Hematopoietic multipotent progenitor cell treated with erythropoietin and hydrocortisone succinate and interleukin-3 and kit ligand, for 4 days (in vitro differentiated cells): ENCODE results near the gene TKTL1.
"Not testable (repeated sequence)": the region's sequence is repeated elsewhere in the genome, so short reads cannot be mapped to it uniquely, and the experiment has no call there.

Experiments
- DNase-seq: peaks from one replicate; pipeline ENCODE4 v3.0.0-alpha.2; 2015

Gene TKTL1, protein sequence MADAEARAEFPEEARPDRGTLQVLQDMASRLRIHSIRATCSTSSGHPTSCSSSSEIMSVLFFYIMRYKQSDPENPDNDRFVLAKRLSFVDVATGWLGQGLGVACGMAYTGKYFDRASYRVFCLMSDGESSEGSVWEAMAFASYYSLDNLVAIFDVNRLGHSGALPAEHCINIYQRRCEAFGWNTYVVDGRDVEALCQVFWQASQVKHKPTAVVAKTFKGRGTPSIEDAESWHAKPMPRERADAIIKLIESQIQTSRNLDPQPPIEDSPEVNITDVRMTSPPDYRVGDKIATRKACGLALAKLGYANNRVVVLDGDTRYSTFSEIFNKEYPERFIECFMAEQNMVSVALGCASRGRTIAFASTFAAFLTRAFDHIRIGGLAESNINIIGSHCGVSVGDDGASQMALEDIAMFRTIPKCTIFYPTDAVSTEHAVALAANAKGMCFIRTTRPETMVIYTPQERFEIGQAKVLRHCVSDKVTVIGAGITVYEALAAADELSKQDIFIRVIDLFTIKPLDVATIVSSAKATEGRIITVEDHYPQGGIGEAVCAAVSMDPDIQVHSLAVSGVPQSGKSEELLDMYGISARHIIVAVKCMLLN

GRCh38 chrX:154295664-154296310 is at the start of gene TKTL1:
TKTL1 (plus strand) TSS chrX:154295795; CDS start chrX:154295860, 65 bp downstream.
- DNase-seq: no peak

GRCh38 chrX:154247377-154248045 is 48.1 kb upstream of the TKTL1 start:
- DNase-seq: not testable (repeated sequence)

DNA sequence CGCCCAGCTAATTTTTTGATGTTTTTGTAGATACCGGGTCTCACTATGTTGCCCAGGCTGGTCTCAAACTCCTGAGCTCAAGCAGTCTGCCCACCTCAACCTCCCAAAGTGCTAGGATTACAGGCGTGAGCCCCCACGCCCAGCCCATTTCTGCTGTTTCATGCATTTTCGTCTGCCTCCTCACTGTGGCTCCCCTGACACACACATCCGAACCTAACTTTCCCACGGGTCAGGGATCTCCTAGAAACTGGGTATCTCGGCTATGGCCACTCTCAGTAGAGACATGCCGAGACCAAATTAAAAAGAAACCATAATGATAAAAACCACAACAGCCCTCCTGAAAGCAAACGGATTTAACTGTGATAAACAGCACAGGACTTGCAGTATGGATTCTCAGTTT is 47.5 kb upstream of the TKTL1 start:
- not testable (repeated sequence) for DNase-seq

- not testable (repeated sequence) for DNase-seq
These were observed 38.3 kb upstream of the TKTL1 start, which contains the start of gene OPN1MW3 for GRCh38 chrX:154257282-154257681. OPN1MW3 (plus strand) TSS chrX:154257582; CDS start chrX:154257620, 38 bp downstream.

GRCh38 chrX:154258711-154259110 is 36.9 kb upstream of the TKTL1 start:
- not testable (repeated sequence) for DNase-seq

- not testable (repeated sequence) for DNase-seq
These were observed 32.5 kb upstream of the TKTL1 start for GRCh38 chrX:154263072-154263471.

DNA sequence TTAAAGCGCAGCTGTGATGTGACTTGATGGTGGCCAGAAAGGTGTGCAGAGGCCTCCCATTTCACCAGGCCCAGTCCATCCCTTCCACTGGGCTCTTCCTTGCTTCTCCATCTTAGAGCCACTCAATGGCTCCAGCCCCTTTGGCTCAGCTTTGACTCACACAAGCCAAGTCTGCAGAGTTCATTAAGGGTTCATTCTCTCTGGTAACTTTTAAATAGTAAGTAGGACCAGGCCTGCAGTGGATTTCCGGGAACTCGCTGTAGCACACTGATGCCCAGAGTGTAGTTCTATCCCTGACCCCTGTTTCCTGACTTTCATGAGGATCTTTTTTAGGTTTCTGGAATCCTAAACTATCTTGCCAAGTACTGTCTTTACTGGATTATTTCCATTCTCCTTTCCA is 26.4 kb upstream of the TKTL1 start:
- not testable (repeated sequence) for DNase-seq

DNA sequence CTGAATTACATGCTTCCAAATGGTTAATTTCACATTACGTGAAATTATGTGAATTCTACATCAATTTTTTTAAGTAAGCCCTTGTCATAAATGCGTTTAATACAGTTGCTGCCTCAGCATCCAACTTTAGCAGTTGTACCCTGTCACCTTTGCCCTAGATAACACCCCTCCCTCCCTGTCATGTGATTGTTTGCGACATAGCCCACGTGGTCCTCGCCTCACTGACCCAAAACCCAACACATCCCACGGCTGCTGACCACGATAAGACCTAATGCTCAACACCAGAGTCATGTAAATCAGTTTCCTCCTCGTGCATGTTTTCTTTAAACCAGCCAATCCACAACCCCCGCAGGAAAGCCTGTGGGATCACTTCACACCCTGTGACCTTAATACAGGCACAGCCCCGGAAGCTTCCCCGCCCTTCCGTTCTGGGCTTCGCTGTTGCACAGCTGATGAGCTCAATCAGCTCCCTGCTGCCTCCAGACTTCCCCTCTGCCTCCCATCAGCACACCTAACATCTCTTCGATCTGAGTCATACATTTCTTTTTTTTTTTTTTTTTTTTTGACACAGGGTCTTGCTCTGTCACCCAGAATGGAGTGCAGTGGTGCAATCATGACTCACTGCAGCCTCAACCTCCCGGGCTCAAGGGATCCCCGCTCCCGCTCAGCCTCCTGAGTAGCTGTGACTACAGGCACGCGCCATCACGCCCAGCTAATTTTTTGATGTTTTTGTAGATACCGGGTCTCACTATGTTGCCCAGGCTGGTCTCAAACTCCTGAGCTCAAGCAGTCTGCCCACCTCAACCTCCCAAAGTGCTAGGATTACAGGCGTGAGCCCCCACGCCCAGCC is 10.9 kb upstream of the TKTL1 start:
- not testable (repeated sequence) for DNase-seq

DNA sequence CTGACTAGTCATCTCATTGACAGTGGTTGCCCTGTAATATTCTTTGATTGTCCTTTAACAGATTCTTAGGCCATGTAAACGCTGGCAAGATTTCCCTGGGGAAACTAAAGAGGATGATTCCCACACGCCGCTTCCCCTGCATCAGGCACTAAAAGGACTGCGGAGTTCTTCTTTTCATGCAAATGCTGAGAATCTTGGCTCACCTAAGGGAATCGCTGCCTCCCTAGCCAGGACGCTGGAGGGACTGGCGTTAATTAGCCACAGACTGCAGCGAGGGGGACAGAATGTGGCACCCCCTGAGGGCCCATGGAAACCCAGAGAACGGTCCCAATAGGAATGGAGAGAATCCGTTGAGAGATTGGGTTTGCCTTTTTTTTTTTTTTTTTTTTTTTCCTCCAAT is 9.2 kb upstream of the TKTL1 start:
- DNase-seq: not testable (repeated sequence)

- DNase-seq: no peak
These were observed 612 bp upstream of the TKTL1 start, which contains the start of gene TEX28 for GRCh38 chrX:154294791-154295574. TEX28 (minus strand) TSS chrX:154295124; CDS start chrX:154292117, 3,007 bp downstream.

DNA sequence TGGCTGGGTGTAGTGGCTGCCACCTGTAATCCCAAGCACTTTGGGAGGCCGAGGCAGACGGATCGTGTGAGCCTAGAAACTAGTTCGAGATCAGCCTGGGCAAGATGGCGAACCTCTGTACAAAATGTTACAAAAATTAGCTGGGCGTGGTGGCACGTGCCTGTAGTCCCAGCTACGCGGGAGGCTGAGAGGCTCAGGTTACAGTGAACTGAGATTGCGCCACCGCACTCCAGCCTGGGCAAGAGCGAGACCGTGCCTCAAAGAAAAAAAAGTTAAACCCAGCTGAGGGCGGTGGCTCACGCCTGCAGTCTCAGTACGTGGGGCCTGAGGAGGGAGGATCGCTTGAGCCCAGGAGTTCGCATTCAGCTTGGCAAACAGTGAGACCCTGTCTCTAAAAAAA is 1.1 kb downstream of the TKTL1 start:
- DNase-seq: no peak

DNA sequence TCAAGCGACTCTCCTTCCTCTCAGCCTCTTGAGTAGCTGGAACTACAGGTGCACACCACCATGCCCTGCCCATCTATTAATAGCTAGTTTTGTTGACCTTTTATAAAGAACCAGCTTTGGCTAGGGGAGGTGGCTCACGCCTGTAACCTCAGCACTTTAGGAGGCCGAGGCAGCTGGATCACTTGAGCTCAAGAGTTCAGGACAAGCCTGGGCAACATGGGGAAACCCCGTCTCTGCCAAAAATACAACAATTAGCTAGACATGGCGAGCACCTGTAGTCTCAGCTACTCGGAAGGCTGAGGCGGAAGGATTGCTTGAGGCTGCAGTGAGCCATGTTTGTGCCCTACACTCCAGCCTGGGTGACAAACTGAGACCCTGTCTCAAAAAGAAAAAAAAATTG is 2.7 kb downstream of the TKTL1 start:
- DNase-seq: no peak

DNA sequence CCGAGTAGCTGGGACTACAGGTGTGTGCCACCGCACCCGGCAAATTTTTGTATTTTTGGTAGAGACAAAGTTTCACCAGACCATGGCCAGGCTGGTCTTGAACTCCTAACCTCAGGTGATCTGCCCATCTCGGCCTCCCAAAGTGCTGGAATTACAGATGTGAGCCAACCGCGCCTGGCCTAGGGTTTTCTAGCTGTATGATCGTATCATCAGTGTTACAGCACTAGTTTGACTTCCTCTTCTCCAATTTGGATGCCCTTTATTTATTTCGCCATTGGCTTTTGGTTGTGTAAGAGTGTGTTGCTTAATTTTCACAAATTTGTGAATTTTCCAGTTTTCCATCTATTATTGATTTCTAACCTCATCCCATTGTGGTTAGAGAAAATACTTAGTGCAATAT is 5.2 kb downstream of the TKTL1 start:
- DNase-seq: peak; percentile 57

GRCh38 chrX:154302998-154303397 is 7.4 kb downstream of the TKTL1 start:
- DNase-seq: not testable (repeated sequence)

- no peak for DNase-seq
These were observed 7.9 kb downstream of the TKTL1 start for GRCh38 chrX:154303476-154303875.

DNA sequence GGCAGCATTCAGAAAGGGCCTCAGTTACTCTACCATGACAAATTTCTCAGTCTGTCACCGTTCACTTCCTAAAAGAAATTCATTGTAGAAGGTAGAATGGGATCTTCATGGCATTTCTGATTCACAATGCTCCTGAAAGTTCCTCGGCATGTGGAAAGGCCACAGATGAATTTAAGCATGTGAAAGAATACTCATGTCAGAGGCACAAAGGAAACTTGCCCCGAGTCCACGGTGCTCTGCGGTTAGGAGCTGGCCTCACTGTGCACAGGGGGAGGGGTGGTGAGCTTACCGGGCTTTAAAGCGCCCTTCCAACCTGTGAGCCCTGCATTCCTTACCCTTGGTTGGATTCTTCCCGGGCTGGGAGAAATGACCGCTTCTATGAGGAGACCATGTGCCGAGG is 9.3 kb downstream of the TKTL1 start:
- DNase-seq: no peak

DNA sequence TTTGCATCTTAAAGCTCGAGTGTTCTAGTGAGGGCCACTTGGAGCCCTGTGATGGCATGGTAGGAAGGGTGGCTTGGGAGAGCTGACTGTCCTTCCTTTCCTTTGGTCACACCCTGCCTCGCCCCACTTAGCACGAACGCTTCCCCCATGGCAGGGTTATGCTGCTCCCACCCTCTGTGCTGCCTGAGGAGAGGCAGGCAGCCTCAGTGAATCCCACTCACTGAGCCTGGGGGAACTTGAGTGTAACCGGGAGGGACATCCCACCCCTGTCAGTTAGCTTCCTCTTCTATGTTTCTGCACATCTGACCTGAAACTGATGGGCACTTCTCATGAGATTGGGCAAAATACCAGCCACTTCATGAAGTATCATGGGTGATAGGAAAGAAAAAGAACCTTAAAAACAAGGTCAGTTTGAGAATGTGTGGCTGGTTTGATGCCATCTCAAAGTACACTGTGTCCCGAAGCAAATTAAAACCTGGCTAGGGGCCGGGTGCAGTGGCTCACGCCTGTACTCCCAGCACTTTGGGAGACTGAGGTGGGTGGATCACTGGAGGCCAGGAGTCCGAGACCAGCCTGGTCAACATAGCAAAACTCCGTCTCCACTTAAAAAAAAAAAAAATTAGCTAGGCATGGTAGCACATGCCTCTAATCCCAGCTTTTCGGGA is 10.1 kb downstream of the TKTL1 start:
- DNase-seq: no peak

- no peak for DNase-seq
These were observed 11.6 kb downstream of the TKTL1 start for GRCh38 chrX:154307202-154307601.

GRCh38 chrX:154308108-154308946 is 12.7 kb downstream of the TKTL1 start:
- DNase-seq: peak; percentile 79
